ENCODE measurements around the gene PTPN2.

The PTPN2 gene

GRCh38 chr18:12857991-12858544, 26.0 kb downstream of the PTPN2 start:
- Histone ChIP-seq H3K36me3 (ENCODE audit: control insufficient read depth in 2 of 2, insufficient read depth in 2 of 2, low read length in 2 of 2) (peaks cover 0 to 2% of the 10 kb centered on the region in 2 donors), H3K9ac (ENCODE audit: low read length in 2 of 2) (no peak overlapping the region), H3K27ac (ENCODE audit: low read length) (no peak overlapping the region), H3K9me3 (ENCODE audit: control insufficient read depth in 2 of 2, low read length in 2 of 2) (no peaks in the 10 kb centered on the region), H3K4me1 (ENCODE audit: control insufficient read depth, insufficient read depth, low read length) (peaks cover 3% of the 10 kb centered on the region), H3K4me3 (ENCODE audit: low read length in 2 of 2) (no peak overlapping the region), H3K27me3 (ENCODE audit: control insufficient read depth in 1 of 2, insufficient read depth in 2 of 2, low read length in 2 of 2) (no peaks in the 10 kb centered on the region)

GRCh38 chr18:12857215-12857905, 26.7 kb downstream of the PTPN2 start:
- Histone ChIP-seq H3K9me3 (ENCODE audit: control insufficient read depth in 2 of 2, low read length in 2 of 2) (no peaks in the 10 kb centered on the region), H3K27me3 (ENCODE audit: control insufficient read depth in 1 of 2, insufficient read depth in 2 of 2, low read length in 2 of 2) (no peaks in the 10 kb centered on the region)

GRCh38 chr18:12855916-12856315, 28.1 kb downstream of the PTPN2 start:
- H3K4me1 ChIP-seq (ENCODE audit: control insufficient read depth, insufficient read depth, low read length): no peaks in the 10 kb centered on the region
- H3K36me3 ChIP-seq (ENCODE audit: control insufficient read depth in 2 of 2, insufficient read depth in 2 of 2, low read length in 2 of 2): peaks cover 0 to 2% of the 10 kb centered on the region in 2 donors
- no peaks in the 10 kb centered on the region for H3K9me3 ChIP-seq (ENCODE audit: control insufficient read depth in 2 of 2, low read length in 2 of 2)

More at GRCh38 chr18:12857215-12857905, 26.7 kb downstream of the PTPN2 start:
- H3K4me1 ChIP-seq (ENCODE audit: control insufficient read depth, insufficient read depth, low read length): peaks cover 3% of the 10 kb centered on the region
- no peak overlapping the region for H3K4me3 ChIP-seq (ENCODE audit: low read length in 2 of 2)
- peaks cover 0 to 2% of the 10 kb centered on the region in 2 donors for H3K36me3 ChIP-seq (ENCODE audit: control insufficient read depth in 2 of 2, insufficient read depth in 2 of 2, low read length in 2 of 2)
- no peak overlapping the region for H3K9ac ChIP-seq (ENCODE audit: low read length in 2 of 2)
- H3K27ac ChIP-seq (ENCODE audit: low read length): no peak overlapping the region

DNA sequence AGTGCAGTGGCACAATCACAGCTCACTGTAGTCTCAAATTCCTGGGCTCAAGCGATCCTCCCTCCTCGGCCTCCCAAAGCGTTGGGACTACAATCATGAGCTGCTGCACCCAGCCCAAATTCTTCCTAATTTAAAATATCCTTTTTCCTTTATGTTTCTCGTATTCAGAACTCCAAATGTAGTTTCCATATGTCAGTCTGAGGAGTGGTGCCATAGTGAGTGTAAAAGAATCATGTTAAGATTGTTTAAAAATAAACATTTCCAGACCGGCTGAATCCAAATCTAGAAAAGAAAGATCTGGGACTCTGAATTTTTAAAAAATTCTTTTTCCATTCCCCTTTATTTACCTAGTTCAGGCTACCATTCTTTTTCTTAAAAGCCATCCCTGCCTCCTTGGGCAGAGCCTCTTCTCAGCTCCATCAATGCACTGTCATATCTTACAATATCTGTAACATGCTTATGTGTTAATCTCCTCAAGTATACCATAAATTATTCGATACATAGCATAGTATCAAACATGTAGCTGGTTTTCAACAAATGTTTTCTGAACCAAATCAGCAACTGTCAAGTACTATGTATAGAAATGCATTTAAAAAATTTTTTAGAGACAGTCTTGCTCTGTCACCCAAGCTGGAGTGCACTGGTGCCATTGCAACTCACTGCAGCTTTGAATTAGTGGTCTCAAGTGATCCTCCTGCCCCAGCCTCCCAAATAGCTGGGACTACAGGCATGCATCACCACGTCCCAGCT, 31.3 kb downstream of the PTPN2 start:
- Histone ChIP-seq H3K27me3 (ENCODE audit: control insufficient read depth in 1 of 2, insufficient read depth in 2 of 2, low read length in 2 of 2) (no peaks in the 10 kb centered on the region), H3K27ac (ENCODE audit: low read length) (no peak overlapping the region), H3K4me3 (ENCODE audit: low read length in 2 of 2) (no peak overlapping the region), H3K36me3 (ENCODE audit: control insufficient read depth in 2 of 2, insufficient read depth in 2 of 2, low read length in 2 of 2) (peaks cover 0 to 2% of the 10 kb centered on the region in 2 donors), H3K9me3 (ENCODE audit: control insufficient read depth in 2 of 2, low read length in 2 of 2) (no peaks in the 10 kb centered on the region), H3K9ac (ENCODE audit: low read length in 2 of 2) (no peak overlapping the region), H3K4me1 (ENCODE audit: control insufficient read depth, insufficient read depth, low read length) (no peaks in the 10 kb centered on the region)

More at GRCh38 chr18:12855916-12856315, 28.1 kb downstream of the PTPN2 start:
- Histone ChIP-seq H3K27me3 (ENCODE audit: control insufficient read depth in 1 of 2, insufficient read depth in 2 of 2, low read length in 2 of 2) (no peaks in the 10 kb centered on the region), H3K27ac (ENCODE audit: low read length) (no peak overlapping the region), H3K9ac (ENCODE audit: low read length in 2 of 2) (no peak overlapping the region), H3K4me3 (ENCODE audit: low read length in 2 of 2) (no peak overlapping the region)

- Histone ChIP-seq H3K9ac (ENCODE audit: low read length in 2 of 2) (no peak overlapping the region), H3K36me3 (ENCODE audit: control insufficient read depth in 2 of 2, insufficient read depth in 2 of 2, low read length in 2 of 2) (peaks cover 0 to 2% of the 10 kb centered on the region in 2 donors), H3K27me3 (ENCODE audit: control insufficient read depth in 1 of 2, insufficient read depth in 2 of 2, low read length in 2 of 2) (no peaks in the 10 kb centered on the region), H3K27ac (ENCODE audit: low read length) (no peak overlapping the region), H3K9me3 (ENCODE audit: control insufficient read depth in 2 of 2, low read length in 2 of 2) (no peaks in the 10 kb centered on the region), H3K4me1 (ENCODE audit: control insufficient read depth, insufficient read depth, low read length) (no peaks in the 10 kb centered on the region), H3K4me3 (ENCODE audit: low read length in 2 of 2) (no peak overlapping the region)
Measured at GRCh38 chr18:12851716-12852115, 32.3 kb downstream of the PTPN2 start.

- Histone ChIP-seq H3K4me3 (ENCODE audit: low read length in 2 of 2) (no peak overlapping the region), H3K27me3 (ENCODE audit: control insufficient read depth in 1 of 2, insufficient read depth in 2 of 2, low read length in 2 of 2) (no peaks in the 10 kb centered on the region), H3K9me3 (ENCODE audit: control insufficient read depth in 2 of 2, low read length in 2 of 2) (no peaks in the 10 kb centered on the region), H3K9ac (ENCODE audit: low read length in 2 of 2) (no peak overlapping the region), H3K36me3 (ENCODE audit: control insufficient read depth in 2 of 2, insufficient read depth in 2 of 2, low read length in 2 of 2) (no peaks in the 10 kb centered on the region), H3K27ac (ENCODE audit: low read length) (no peak overlapping the region), H3K4me1 (ENCODE audit: control insufficient read depth, insufficient read depth, low read length) (no peaks in the 10 kb centered on the region)
Measured at GRCh38 chr18:12849548-12849947, 34.5 kb downstream of the PTPN2 start.

DNA sequence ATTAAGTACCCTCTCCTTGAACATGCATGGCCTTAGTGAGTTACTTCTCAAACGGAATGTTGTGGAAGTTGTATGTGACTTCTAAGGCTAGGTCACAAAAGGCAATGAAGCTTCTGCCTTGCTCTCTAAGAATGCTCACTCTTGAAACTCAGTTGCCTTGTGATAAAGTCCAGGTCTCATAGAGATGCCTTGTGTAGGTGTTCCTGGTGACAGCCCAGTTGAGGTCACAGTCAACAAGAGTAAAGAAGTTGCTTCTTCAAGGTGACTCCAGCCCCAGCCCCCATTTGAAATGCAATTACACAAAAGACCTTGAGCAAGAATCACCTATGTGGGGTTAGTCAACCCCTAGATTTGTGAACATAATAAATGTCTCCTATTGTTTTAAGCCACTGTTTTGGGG, 35.6 kb downstream of the PTPN2 start:
- H3K9ac ChIP-seq (ENCODE audit: low read length in 2 of 2): no peak overlapping the region
- H3K4me3 ChIP-seq (ENCODE audit: low read length in 2 of 2): no peak overlapping the region
- H3K27ac ChIP-seq (ENCODE audit: low read length): no peak overlapping the region
- no peaks in the 10 kb centered on the region for H3K4me1 ChIP-seq (ENCODE audit: control insufficient read depth, insufficient read depth, low read length)
- no peaks in the 10 kb centered on the region for H3K9me3 ChIP-seq (ENCODE audit: control insufficient read depth in 2 of 2, low read length in 2 of 2)
- H3K27me3 ChIP-seq (ENCODE audit: control insufficient read depth in 1 of 2, insufficient read depth in 2 of 2, low read length in 2 of 2): no peaks in the 10 kb centered on the region
- no peaks in the 10 kb centered on the region for H3K36me3 ChIP-seq (ENCODE audit: control insufficient read depth in 2 of 2, insufficient read depth in 2 of 2, low read length in 2 of 2)

- Histone ChIP-seq H3K9ac (ENCODE audit: low read length in 2 of 2) (no peak overlapping the region), H3K36me3 (ENCODE audit: control insufficient read depth in 2 of 2, insufficient read depth in 2 of 2, low read length in 2 of 2) (no peaks in the 10 kb centered on the region), H3K27me3 (ENCODE audit: control insufficient read depth in 1 of 2, insufficient read depth in 2 of 2, low read length in 2 of 2) (no peaks in the 10 kb centered on the region), H3K4me1 (ENCODE audit: control insufficient read depth, insufficient read depth, low read length) (no peaks in the 10 kb centered on the region), H3K4me3 (ENCODE audit: low read length in 2 of 2) (no peak overlapping the region), H3K27ac (ENCODE audit: low read length) (no peak overlapping the region), H3K9me3 (ENCODE audit: control insufficient read depth in 2 of 2, low read length in 2 of 2) (no peaks in the 10 kb centered on the region)
Measured at GRCh38 chr18:12844391-12844790, 39.6 kb downstream of the PTPN2 start.

GRCh38 chr18:12843420-12844350, 40.4 kb downstream of the PTPN2 start:
- Histone ChIP-seq H3K4me3 (ENCODE audit: low read length in 2 of 2) (no peak overlapping the region), H3K36me3 (ENCODE audit: control insufficient read depth in 2 of 2, insufficient read depth in 2 of 2, low read length in 2 of 2) (no peaks in the 10 kb centered on the region), H3K27ac (ENCODE audit: low read length) (no peak overlapping the region), H3K27me3 (ENCODE audit: control insufficient read depth in 1 of 2, insufficient read depth in 2 of 2, low read length in 2 of 2) (no peaks in the 10 kb centered on the region), H3K9ac (ENCODE audit: low read length in 2 of 2) (no peak overlapping the region), H3K9me3 (ENCODE audit: control insufficient read depth in 2 of 2, low read length in 2 of 2) (no peaks in the 10 kb centered on the region), H3K4me1 (ENCODE audit: control insufficient read depth, insufficient read depth, low read length) (no peaks in the 10 kb centered on the region)

Measured in stomach smooth muscle (tissue), 2 donors.